GM21381 (cell line): ENCODE data around the gene ROBO1.
"Not testable (repeated sequence)": the region's sequence is repeated elsewhere in the genome, so short reads cannot be mapped to it uniquely, and the experiment has no call there.

ENCODE experiments used
- ATAC-seq: cut with Tn5 transposase; IDR thresholded peaks from one replicate; pipeline ENCODE4 v1.9.1; 2021; ENCODE audit warnings: mild to moderate bottlenecking, moderate library complexity; ENCODE audit not compliant: unreplicated experiment

Gene ROBO1

GRCh38 chr3:78888635-78889034, 879.2 kb downstream of the ROBO1 start:
- ATAC-seq, result no peak

- ATAC-seq, result no peak
These were observed 880.2 kb downstream of the ROBO1 start for GRCh38 chr3:78887547-78888011.

- ATAC-seq, result no peak
These were observed 880.8 kb downstream of the ROBO1 start for GRCh38 chr3:78887029-78887428.

GRCh38 chr3:78884567-78884966, 883.2 kb downstream of the ROBO1 start:
- not testable (repeated sequence) for ATAC-seq

GRCh38 chr3:78882251-78882650, 885.5 kb downstream of the ROBO1 start:
- no peak for ATAC-seq

- ATAC-seq, result no peak
These were observed 886.3 kb downstream of the ROBO1 start for GRCh38 chr3:78881501-78881900.

- ATAC-seq, result no peak
These were observed 887.0 kb downstream of the ROBO1 start for GRCh38 chr3:78880603-78881461.

- ATAC-seq, result no peak
These were observed 888.4 kb downstream of the ROBO1 start for GRCh38 chr3:78879295-78879860.

- no peak for ATAC-seq
These were observed 889.0 kb downstream of the ROBO1 start for GRCh38 chr3:78878789-78879188.

GRCh38 chr3:78878011-78878410, 889.8 kb downstream of the ROBO1 start:
- ATAC-seq, result no peak

GRCh38 chr3:78875851-78876250, 891.9 kb downstream of the ROBO1 start:
- ATAC-seq, result no peak

- ATAC-seq, result no peak
These were observed 892.4 kb downstream of the ROBO1 start for GRCh38 chr3:78875436-78875835.

GRCh38 chr3:78873641-78874040, 894.2 kb downstream of the ROBO1 start:
- ATAC-seq, result no peak

GRCh38 chr3:78872195-78872594, 895.6 kb downstream of the ROBO1 start:
- no peak for ATAC-seq

GRCh38 chr3:78871048-78871447, 896.8 kb downstream of the ROBO1 start:
- no peak for ATAC-seq

GRCh38 chr3:78870484-78870883, 897.3 kb downstream of the ROBO1 start:
- no peak for ATAC-seq

GRCh38 chr3:78868570-78868969, 899.2 kb downstream of the ROBO1 start:
- no peak for ATAC-seq

GRCh38 chr3:78867409-78868372, 900.1 kb downstream of the ROBO1 start:
- no peak for ATAC-seq

- ATAC-seq, result no peak
These were observed 904.2 kb downstream of the ROBO1 start for GRCh38 chr3:78863306-78864203.

GRCh38 chr3:78861156-78861555, 906.6 kb downstream of the ROBO1 start:
- ATAC-seq, result no peak
